K562 (cell line): ENCODE results near the gene TBP. TPM values are rescaled to one million over a fixed set of nuclear protein-coding genes. Genes with fewer than 3 reads are reported as not detected.
A peak's percentile ranks its signal among the peaks of the same experiment; 100 is the strongest.

Source experiments
- BMI1 ChIP-seq: fragments of 150-350 bp; IDR thresholded peaks from 2 replicates; pipeline ENCODE4 v1.6.1; 2014; ENCODE audit warnings: low read length
- CBX1 ChIP-seq: sonication (generic); IDR thresholded peaks from 2 replicates; pipeline ENCODE4 v1.6.1; 2016; ENCODE audit warnings: antibody characterized with exemption, low read depth, mild to moderate bottlenecking
- CCAR2 ChIP-seq: fragments of 200-400 bp; formaldehyde crosslinking; IDR thresholded peaks from 2 replicates; pipeline ENCODE4 v1.6.1; 2017; ENCODE audit warnings: mild to moderate bottlenecking, low read depth, low read length
- CHD2 ChIP-seq: IDR thresholded peaks from 2 replicates; pipeline ENCODE4 v1.6.1; 2011; ENCODE audit warnings: low read depth, low read length
- CHD7 ChIP-seq: fragments of 200-600 bp; sonication (generic); IDR thresholded peaks from one replicate; pipeline ENCODE4 v1.6.1; 2012; ENCODE audit warnings: mild to moderate bottlenecking, low read depth, low read length, inconsistent platforms
- E2F1 ChIP-seq: sonication (generic); formaldehyde crosslinking; IDR thresholded peaks from 2 replicates; pipeline ENCODE4 v1.8.1; 2023; ENCODE audit warnings: mild to moderate bottlenecking, missing genetic modification reagents, moderate library complexity
- ELF2 ChIP-seq: fragments of 250-450 bp; sonication (Bioruptor Pico); IDR thresholded peaks from 2 replicates; pipeline ENCODE4 v1.5.0; 2021; ENCODE audit warnings: mild to moderate bottlenecking
- HDAC8 ChIP-seq: fragments of 450-650 bp; IDR thresholded peaks from 2 replicates; pipeline ENCODE4 v1.6.1; 2016; ENCODE audit warnings: mild to moderate bottlenecking, missing genetic modification characterization, moderate library complexity, missing compliant biosample characterization
- LEF1 ChIP-seq: fragments of 450-650 bp; IDR thresholded peaks from 2 replicates; pipeline ENCODE4 v1.6.1; 2016; ENCODE audit warnings: mild to moderate bottlenecking
- NFIC ChIP-seq: fragments of 450-650 bp; IDR thresholded peaks from 2 replicates; pipeline ENCODE4 v1.6.1; 2017; ENCODE audit warnings: mild to moderate bottlenecking, inconsistent platforms
- NR3C1 ChIP-seq: sonication (generic); formaldehyde crosslinking; IDR thresholded peaks from 2 replicates; pipeline ENCODE4 v1.8.1; 2022; ENCODE audit warnings: missing genetic modification reagents
- POLR2AphosphoS5 ChIP-seq: IDR thresholded peaks from 2 replicates; pipeline ENCODE4 v1.6.1; 2011; ENCODE audit warnings: mild to moderate bottlenecking, low read depth, low read length, moderate library complexity; ENCODE audit not compliant: control insufficient read depth, insufficient read depth
- SNIP1 ChIP-seq: fragments of 450-650 bp; IDR thresholded peaks from 2 replicates; pipeline ENCODE4 v1.7.1; 2017; ENCODE audit warnings: low read depth, mild to moderate bottlenecking
- STAT5A ChIP-seq: IDR thresholded peaks from 2 replicates; pipeline ENCODE4 v1.6.1; 2012; ENCODE audit warnings: low read length, inconsistent platforms, borderline replicate concordance
- TCF7 ChIP-seq: sonication (generic); IDR thresholded peaks from 2 replicates; pipeline ENCODE4 v1.6.1; 2016; ENCODE audit warnings: antibody characterized with exemption, borderline replicate concordance
- ZFP36 ChIP-seq: fragments of 150-350 bp; IDR thresholded peaks from 2 replicates; pipeline ENCODE4 v1.6.1; 2018; ENCODE audit warnings: low read length, low read depth; ENCODE audit not compliant: partially characterized antibody
- ZNF134 ChIP-seq: fragments of 250-450 bp; sonication (Bioruptor Pico); conservative IDR thresholded peaks from 2 replicates; pipeline ENCODE4 v1.4.0; 2020
- ZNF224 ChIP-seq: sonication (generic); formaldehyde crosslinking; IDR thresholded peaks from 2 replicates; pipeline ENCODE4 v1.8.0; 2022; ENCODE audit warnings: mild to moderate bottlenecking, missing genetic modification reagents
- polyA plus RNA-seq, 8 experiments: library from polyadenylated mRNA; depleted of rRNA in 4 of 8; stranded (reverse) in 5 of 8; unstranded in 3 of 8; fragments of >200 nt; fragmentation: Nextera tagmentation in 2 of 8; fragmentation: Illumina TruSeq in 1 of 8; extraction: Ambion mirVana in 2 of 8; extraction: Trizol in 1 of 8; gene quantifications; 2 replicates each; pipeline versions ENCODE4 v1.2.1 to v1.2.3, GENCODE V29; 2011 to 2014; ENCODE audit warnings: inconsistent platforms in 1 of 8, missing spikeins in 1 of 8
- total RNA-seq, 7 experiments: library from RNA; depleted of rRNA in 6 of 7; stranded (reverse); fragments of >200 nt in 6 of 7; fragmentation: Illumina TruSeq in 2 of 7; extraction: Trizol in 2 of 7; gene quantifications; 2 replicates each; pipeline versions ENCODE4 v1.2.1 to v1.2.3, GENCODE V29; 2011 to 2021; ENCODE audit warnings: low replicate concordance in 1 of 7

TBP gene
- total and polyA plus RNA-seq, 9 of the 15 experiments (the other 6 are each of a cell fraction or from before 2014, with no cell fraction given) = 28.5 to 86.1 (median 39.5) TPM

- TF ChIP-seq CHD7 (no peak), TCF7 (no peak), NR3C1 (CRISPR knock-in tag) (no peak), ELF2 (CRISPR knock-in tag) (peak; percentile 98), STAT5A (peak; percentile 16; the same call in 1 of the 2 replicates), NFIC (peak; percentile 20; the same call in 1 of the 2 replicates), ZNF134 (no peak), ZFP36 (no peak), LEF1 (no peak), POLR2AphosphoS5 (peak; percentile 83), CCAR2 (no peak), ZNF224 (CRISPR knock-in tag) (no peak), CBX1 (no peak), CHD2 (peak; percentile 69), E2F1 (CRISPR knock-in tag) (peak; percentile 60; the same call in 1 of the 2 replicates), SNIP1 (no peak), BMI1 (no peak), HDAC8 (tag) (peak; percentile 44; the same call in 1 of the 2 replicates)
Measured at GRCh38 chr6:170554013-170554795, at the start of gene TBP (continued).
